ENCODE results near the gene MRPS5.

- TF ChIP-seq REST (IDR thresholded peaks at IDR 0.05; ENCODE audit: low read depth) (no peak), MAX (IDR thresholded peaks at IDR 0.05) (no peak), RAD21 (IDR thresholded peaks at IDR 0.05; ENCODE audit: low read depth) (no peak), CREB1 (IDR thresholded peaks at IDR 0.05; ENCODE audit: low read depth) (no peak), TEAD4 (IDR thresholded peaks at IDR 0.05) (no peak), TAF1 (IDR thresholded peaks at IDR 0.05; ENCODE audit: low read depth) (no peak), TCF12 (IDR thresholded peaks at IDR 0.05; ENCODE audit: low read depth) (no peak), FOXM1 (IDR thresholded peaks at IDR 0.05; ENCODE audit: borderline replicate concordance, low read depth) (no peak), CEBPB (IDR thresholded peaks at IDR 0.05) (no peak), USF1 (IDR thresholded peaks at IDR 0.05) (no peak)
Observed at GRCh38 chr2:95104606-95105005, 17.0 kb downstream of the MRPS5 start.
